Trophoblast cell (in vitro differentiated cells and primary cell): ENCODE data around the gene SMIM32.

Experiments used
- DNase-seq, 2 donors: peaks; one replicate each; pipeline ENCODE4 v3.0.0-alpha.2; 2016
- H2AFZ ChIP-seq: 2 replicates; pipeline ENCODE4 v1.6.1; 2013; ENCODE audit warnings: low read length, moderate library complexity, mild to moderate bottlenecking; ENCODE audit not compliant: insufficient read depth, poor library complexity
- H2AK5ac ChIP-seq: 2 replicates; pipeline ENCODE4 v1.6.1; 2013; ENCODE audit warnings: mild to moderate bottlenecking, low read length
- H2BK120ac ChIP-seq: 2 replicates; pipeline ENCODE4 v1.6.1; 2013; ENCODE audit warnings: low read length, mild to moderate bottlenecking, moderate library complexity; ENCODE audit not compliant: insufficient read depth, poor library complexity
- H2BK12ac ChIP-seq: 2 replicates; pipeline ENCODE4 v1.6.1; 2013; ENCODE audit warnings: mild to moderate bottlenecking, low read length, moderate library complexity
- H2BK5ac ChIP-seq: 2 replicates; pipeline ENCODE4 v1.6.1; 2013; ENCODE audit warnings: low read length, low read depth, moderate library complexity, mild to moderate bottlenecking; ENCODE audit not compliant: poor library complexity
- H3K14ac ChIP-seq: 2 replicates; pipeline ENCODE4 v1.6.1; 2013; ENCODE audit warnings: mild to moderate bottlenecking, low read length
- H3K18ac ChIP-seq: 2 replicates; pipeline ENCODE4 v1.6.1; 2013; ENCODE audit warnings: mild to moderate bottlenecking, low read length
- H3K23ac ChIP-seq: 2 replicates; pipeline ENCODE4 v1.6.1; 2013; ENCODE audit warnings: low read length
- H3K27ac ChIP-seq: 2 replicates; pipeline ENCODE4 v1.5.1; 2013; ENCODE audit warnings: low read depth, mild to moderate bottlenecking, inconsistent platforms, low read length, moderate library complexity
- H3K27me3 ChIP-seq: 2 replicates; pipeline ENCODE4 v1.6.1; 2013; ENCODE audit warnings: inconsistent platforms, mild to moderate bottlenecking, low read length, moderate library complexity; ENCODE audit not compliant: insufficient read depth
- H3K36me3 ChIP-seq, 2 experiments: 1 replicate in 1 of 2; 2 replicates in 1 of 2; pipeline ENCODE4 v1.6.1; 2013; ENCODE audit warnings: low read length in 2 of 2, mild to moderate bottlenecking in 2 of 2, moderate library complexity in 1 of 2; ENCODE audit not compliant: insufficient read depth in 2 of 2, control insufficient read depth in 1 of 2
- H3K4ac ChIP-seq: 2 replicates; pipeline ENCODE4 v1.6.1; 2013; ENCODE audit warnings: low read depth, mild to moderate bottlenecking, low read length, moderate library complexity
- H3K4me1 ChIP-seq, 2 experiments: 1 replicate in 1 of 2; 2 replicates in 1 of 2; pipeline ENCODE4 v1.6.1; 2013; ENCODE audit warnings: low read length in 2 of 2, mild to moderate bottlenecking in 2 of 2, moderate library complexity in 1 of 2; ENCODE audit not compliant: insufficient read depth in 2 of 2, control insufficient read depth in 1 of 2
- H3K4me2 ChIP-seq: 2 replicates; pipeline ENCODE4 v1.6.1; 2013; ENCODE audit warnings: inconsistent platforms, mild to moderate bottlenecking, low read length, moderate library complexity
- H3K4me3 ChIP-seq: 2 replicates; pipeline ENCODE4 v1.5.1; 2013; ENCODE audit warnings: mild to moderate bottlenecking, low read depth, low read length, inconsistent platforms
- H3K79me1 ChIP-seq: one replicate; pipeline ENCODE4 v1.6.1; 2013; ENCODE audit warnings: low read length
- H3K79me2 ChIP-seq: 2 replicates; pipeline ENCODE4 v1.6.1; 2013; ENCODE audit warnings: low read length, mild to moderate bottlenecking; ENCODE audit not compliant: control insufficient read depth, insufficient read depth, poor library complexity
- H3K9ac ChIP-seq: 2 replicates; pipeline ENCODE4 v1.6.1; 2013; ENCODE audit warnings: mild to moderate bottlenecking, low read length
- H3K9me3 ChIP-seq: 2 replicates; pipeline ENCODE4 v1.6.1; 2013; ENCODE audit warnings: low read depth, mild to moderate bottlenecking, control low read depth, inconsistent platforms, low read length; ENCODE audit not compliant: insufficient read depth
- H4K12ac ChIP-seq: 2 replicates; pipeline ENCODE4 v1.6.1; 2013; ENCODE audit warnings: low read depth, mild to moderate bottlenecking, low read length, moderate library complexity
- H4K8ac ChIP-seq: 2 replicates; pipeline ENCODE4 v1.6.1; 2013; ENCODE audit warnings: low read depth, mild to moderate bottlenecking, low read length, moderate library complexity
- H4K91ac ChIP-seq: one replicate; pipeline ENCODE4 v1.6.1; 2013; ENCODE audit warnings: low read depth, mild to moderate bottlenecking, low read length, moderate library complexity
- WGBS: extraction: QIAGEN DNeasy Blood & Tissue Kit; methylation state at CpG from one replicate; pipeline ENCODE4 v1.1.7; 2013; ENCODE audit warnings: missing lambda C conversion rate; ENCODE audit not compliant: insufficient read length, insufficient coverage; ENCODE audit errors: extremely low coverage; 5-methylcytosine and 5-hydroxymethylcytosine counted together

Gene SMIM32

DNA sequence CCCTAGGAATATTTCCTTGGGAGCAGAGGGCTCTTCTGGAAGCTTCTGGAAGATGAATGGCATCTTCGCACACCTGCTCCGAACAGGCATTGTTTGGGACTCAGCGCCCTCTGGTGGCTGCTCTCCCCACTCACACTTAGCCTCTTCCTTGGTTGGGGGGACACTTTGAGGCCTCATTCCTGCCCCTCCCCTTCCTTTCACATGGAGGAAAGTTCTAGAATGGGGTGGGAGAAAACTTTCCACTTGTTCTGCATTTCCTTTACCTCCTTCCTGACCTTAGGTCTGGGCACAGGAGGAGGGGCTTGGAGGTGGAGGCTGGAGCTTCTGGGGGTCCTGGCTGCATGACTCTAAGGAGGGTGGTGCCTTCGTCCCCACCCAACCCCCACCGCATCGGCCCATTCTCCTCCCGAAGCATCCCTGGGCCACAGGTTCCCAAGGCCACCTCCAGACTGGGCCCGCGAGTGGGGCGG is 19.3 kb upstream of the SMIM32 start:
- H3K23ac ChIP-seq, result no peak overlapping the region
- no peak overlapping the region for H3K4me3 ChIP-seq
- no peaks in the 10 kb centered on the region for H3K4me1 ChIP-seq
- H3K9me3 ChIP-seq, result no peaks in the 10 kb centered on the region
- no peak overlapping the region for H4K91ac ChIP-seq
- H3K36me3 ChIP-seq, result no peaks in the 10 kb centered on the region
- no peak overlapping the region for H2BK12ac ChIP-seq
- H2AK5ac ChIP-seq, result no peak overlapping the region
- no peak overlapping the region for H4K8ac ChIP-seq
- no peak overlapping the region for H3K27ac ChIP-seq
- no peaks in the 10 kb centered on the region for H3K27me3 ChIP-seq
- no CpG with 5 or more reads among the region's 10 CpGs for WGBS
- H3K4ac ChIP-seq, result no peak overlapping the region
- H3K4me2 ChIP-seq, result no peak overlapping the region
- H2BK5ac ChIP-seq, result no peak overlapping the region
- no peak overlapping the region for H3K14ac ChIP-seq
- H2AFZ ChIP-seq, result no peak overlapping the region
- peak; percentile 38 to 67 for DNase-seq
- H3K79me1 ChIP-seq, result no peaks in the 10 kb centered on the region
- H3K9ac ChIP-seq, result no peak overlapping the region
- no peak overlapping the region for H3K18ac ChIP-seq
- no peaks in the 10 kb centered on the region for H3K79me2 ChIP-seq
- no peak overlapping the region for H4K12ac ChIP-seq
- no peak overlapping the region for H2BK120ac ChIP-seq

DNA sequence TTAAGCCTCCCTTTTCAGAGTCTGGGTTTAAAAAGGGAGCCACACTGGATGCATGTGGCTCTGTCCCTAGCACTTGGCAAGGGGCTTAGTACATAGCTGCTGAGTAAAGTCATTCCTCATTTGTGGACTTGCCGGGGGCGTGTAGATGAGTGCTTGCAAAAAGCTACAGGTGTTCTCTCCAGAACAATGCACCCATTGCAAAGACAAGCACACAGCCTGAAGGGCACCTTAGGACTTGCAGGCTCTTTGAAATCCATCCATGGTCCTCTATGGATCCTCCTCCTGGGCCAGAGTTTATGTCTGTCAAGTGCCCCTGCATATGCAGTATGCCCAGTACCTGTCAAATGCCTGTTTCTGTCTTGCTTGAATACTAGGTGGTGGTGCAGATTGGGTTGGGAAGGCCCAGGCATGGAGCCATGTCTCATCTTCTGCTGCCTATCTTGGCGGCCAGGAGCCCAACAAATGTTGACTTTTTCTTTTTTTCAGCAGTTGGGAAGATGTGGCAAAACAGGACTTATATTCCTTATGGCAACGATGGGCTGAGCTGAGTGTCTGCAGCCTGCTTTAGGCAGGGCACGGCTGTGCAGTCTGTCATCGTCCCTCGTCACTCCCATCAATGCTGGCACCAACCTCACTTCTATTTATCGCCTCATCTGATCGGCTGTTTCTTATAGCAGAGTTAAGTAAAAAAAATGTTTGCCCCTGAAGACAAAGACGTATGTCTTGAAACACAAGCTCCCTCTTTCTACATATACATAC is 18.5 kb upstream of the SMIM32 start:
- H3K23ac ChIP-seq, result no peak overlapping the region
- H4K8ac ChIP-seq, result no peak overlapping the region
- no CpG with 5 or more reads among the region's 10 CpGs for WGBS
- H3K36me3 ChIP-seq, result no peaks in the 10 kb centered on the region
- H2AFZ ChIP-seq, result no peak overlapping the region
- no peaks in the 10 kb centered on the region for H3K4me1 ChIP-seq
- no peak overlapping the region for H4K12ac ChIP-seq
- no peaks in the 10 kb centered on the region for H3K27me3 ChIP-seq
- no peak overlapping the region for H3K27ac ChIP-seq
- no peak overlapping the region for H3K4me3 ChIP-seq
- H3K18ac ChIP-seq, result no peak overlapping the region
- no peak overlapping the region for H3K4ac ChIP-seq
- no peaks in the 10 kb centered on the region for H3K9me3 ChIP-seq
- DNase-seq, result no peak
- H2BK12ac ChIP-seq, result no peak overlapping the region
- H3K4me2 ChIP-seq, result no peak overlapping the region
- no peak overlapping the region for H3K14ac ChIP-seq
- H4K91ac ChIP-seq, result no peak overlapping the region
- H3K79me2 ChIP-seq, result no peaks in the 10 kb centered on the region
- H2BK5ac ChIP-seq, result no peak overlapping the region
- no peaks in the 10 kb centered on the region for H3K79me1 ChIP-seq
- no peak overlapping the region for H3K9ac ChIP-seq
- no peak overlapping the region for H2BK120ac ChIP-seq
- no peak overlapping the region for H2AK5ac ChIP-seq

DNA sequence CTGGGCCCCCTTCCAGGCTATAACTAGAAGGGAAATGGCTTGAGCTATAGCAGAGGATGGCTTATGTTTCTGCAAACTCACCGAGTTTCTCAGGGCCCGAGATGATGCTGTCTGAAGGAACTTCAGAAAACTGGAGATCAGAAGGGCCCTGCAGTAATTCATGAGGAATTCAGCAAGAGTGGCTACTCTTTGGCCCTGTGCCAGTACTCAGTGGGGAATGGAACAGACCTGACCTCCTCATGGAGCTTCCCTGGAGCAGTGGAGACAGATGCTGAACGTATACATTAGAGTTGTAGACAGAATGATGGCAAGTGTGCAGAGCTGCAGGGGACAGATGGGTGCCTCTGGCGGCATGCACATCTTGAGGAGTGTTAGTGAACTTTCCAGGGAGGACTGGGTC is 17.3 kb upstream of the SMIM32 start:
- Histone ChIP-seq H3K9me3 (no peaks in the 10 kb centered on the region), H4K12ac (no peak overlapping the region), H3K79me1 (no peaks in the 10 kb centered on the region), H3K14ac (no peak overlapping the region), H3K27ac (no peak overlapping the region), H2BK12ac (no peak overlapping the region), H2AFZ (no peak overlapping the region), H3K4me3 (no peak overlapping the region), H3K27me3 (no peaks in the 10 kb centered on the region), H3K4me1 (no peaks in the 10 kb centered on the region), H2BK120ac (no peak overlapping the region), H3K79me2 (no peaks in the 10 kb centered on the region), H3K4ac (no peak overlapping the region), H3K23ac (no peak overlapping the region), H2BK5ac (no peak overlapping the region), H2AK5ac (no peak overlapping the region), H3K9ac (no peak overlapping the region), H3K4me2 (no peak overlapping the region), H4K91ac (no peak overlapping the region), H3K18ac (no peak overlapping the region), H4K8ac (no peak overlapping the region), H3K36me3 (no peaks in the 10 kb centered on the region)
- no CpG with 5 or more reads among the region's 4 CpGs for WGBS
- DNase-seq, result no peak

DNA sequence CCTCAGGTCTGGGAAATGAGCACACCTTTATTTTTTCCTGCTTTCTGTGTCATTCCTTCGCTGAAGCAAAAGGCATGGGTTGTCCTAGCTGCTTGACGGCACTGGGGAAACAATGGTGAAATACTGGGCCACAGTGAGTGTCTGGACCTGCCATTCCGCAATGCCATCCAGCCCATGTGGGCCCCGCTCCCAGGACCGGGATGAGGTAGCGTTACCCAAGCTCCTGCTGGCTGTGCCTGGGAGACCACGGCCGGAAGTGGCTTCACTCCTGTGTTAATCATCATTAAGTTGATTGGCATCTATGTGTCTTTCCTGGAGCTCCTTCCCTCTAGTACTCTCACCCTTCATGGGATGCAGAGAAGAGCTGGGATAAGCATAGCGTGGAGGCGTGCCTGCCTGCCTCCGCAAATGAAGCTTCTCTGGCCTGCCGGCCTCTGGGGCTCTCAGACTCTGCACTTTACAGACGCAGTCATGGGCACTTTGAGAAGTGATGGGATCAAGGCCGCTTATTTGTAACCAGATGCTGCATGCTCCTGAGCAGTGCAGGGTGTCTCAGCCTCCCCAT is 16.5 kb upstream of the SMIM32 start:
- H3K14ac ChIP-seq, result no peak overlapping the region

More for the DNA sequence above, 16.5 kb upstream of the SMIM32 start:
- Histone ChIP-seq H3K79me1 (no peaks in the 10 kb centered on the region), H3K23ac (no peak overlapping the region), H2BK5ac (no peak overlapping the region), H4K12ac (no peak overlapping the region), H3K27ac (no peak overlapping the region), H3K36me3 (no peaks in the 10 kb centered on the region), H3K18ac (no peak overlapping the region), H3K4me3 (no peak overlapping the region), H3K79me2 (no peaks in the 10 kb centered on the region), H2BK120ac (no peak overlapping the region), H2BK12ac (no peak overlapping the region), H3K4me1 (no peaks in the 10 kb centered on the region), H4K91ac (no peak overlapping the region), H2AK5ac (no peak overlapping the region), H3K9me3 (no peaks in the 10 kb centered on the region), H3K27me3 (no peaks in the 10 kb centered on the region), H2AFZ (no peak overlapping the region), H3K4me2 (no peak overlapping the region), H4K8ac (no peak overlapping the region), H3K4ac (no peak overlapping the region), H3K9ac (no peak overlapping the region)
- no peak for DNase-seq
- no CpG with 5 or more reads among the region's 14 CpGs for WGBS
